ENCODE data around the gene BMF.
"Not testable (repeated sequence)": the region's sequence is repeated elsewhere in the genome, so short reads cannot be mapped to it uniquely, and the experiment has no call there.

Gene BMF

GRCh38 chr15:40128766-40129660, 20.3 kb upstream of the BMF start:
- Histone ChIP-seq H3K27ac (ENCODE audit: insufficient read depth, low read length, poor library complexity, severe bottlenecking) (no peak overlapping the region), H3K4me1 (ENCODE audit: control insufficient read depth, insufficient read depth, low read length, poor library complexity, severe bottlenecking) (no peaks in the 10 kb centered on the region), H3K27me3 (replicated peaks; ENCODE audit: control insufficient read depth, insufficient read depth, low read length, poor library complexity, severe bottlenecking) (no peaks in the 10 kb centered on the region), H3K4me3 (ENCODE audit: insufficient read depth, low read depth, low read length, poor library complexity, severe bottlenecking) (no peak overlapping the region), H3K36me3 (ENCODE audit: control insufficient read depth, insufficient read depth, low read length) (no peaks in the 10 kb centered on the region), H3K9me3 (ENCODE audit: control insufficient read depth, low read length) (no peaks in the 10 kb centered on the region)
- no peak for DNase-seq

GRCh38 chr15:40125950-40126349, 17.3 kb upstream of the BMF start:
- no peaks in the 10 kb centered on the region for H3K27me3 ChIP-seq (replicated peaks; ENCODE audit: control insufficient read depth, insufficient read depth, low read length, poor library complexity, severe bottlenecking)
- H3K4me3 ChIP-seq (ENCODE audit: insufficient read depth, low read depth, low read length, poor library complexity, severe bottlenecking) = no peak overlapping the region
- DNase-seq = no peak
- H3K27ac ChIP-seq (ENCODE audit: insufficient read depth, low read length, poor library complexity, severe bottlenecking) = no peak overlapping the region
- no peaks in the 10 kb centered on the region for H3K36me3 ChIP-seq (ENCODE audit: control insufficient read depth, insufficient read depth, low read length)
- no peaks in the 10 kb centered on the region for H3K4me1 ChIP-seq (ENCODE audit: control insufficient read depth, insufficient read depth, low read length, poor library complexity, severe bottlenecking)
- H3K9me3 ChIP-seq (ENCODE audit: control insufficient read depth, low read length) = no peaks in the 10 kb centered on the region

GRCh38 chr15:40124807-40125285, 16.2 kb upstream of the BMF start:
- H3K27me3 ChIP-seq (replicated peaks; ENCODE audit: control insufficient read depth, insufficient read depth, low read length, poor library complexity, severe bottlenecking); H3K4me3 ChIP-seq (ENCODE audit: insufficient read depth, low read depth, low read length, poor library complexity, severe bottlenecking); H3K27ac ChIP-seq (ENCODE audit: insufficient read depth, low read length, poor library complexity, severe bottlenecking); H3K4me1 ChIP-seq (ENCODE audit: control insufficient read depth, insufficient read depth, low read length, poor library complexity, severe bottlenecking); H3K9me3 ChIP-seq (ENCODE audit: control insufficient read depth, low read length); DNase-seq; H3K36me3 ChIP-seq (ENCODE audit: control insufficient read depth, insufficient read depth, low read length): not testable (repeated sequence)

- DNase-seq; H3K36me3 ChIP-seq (ENCODE audit: control insufficient read depth, insufficient read depth, low read length); H3K9me3 ChIP-seq (ENCODE audit: control insufficient read depth, low read length); H3K27ac ChIP-seq (ENCODE audit: insufficient read depth, low read length, poor library complexity, severe bottlenecking); H3K27me3 ChIP-seq (replicated peaks; ENCODE audit: control insufficient read depth, insufficient read depth, low read length, poor library complexity, severe bottlenecking); H3K4me1 ChIP-seq (ENCODE audit: control insufficient read depth, insufficient read depth, low read length, poor library complexity, severe bottlenecking); H3K4me3 ChIP-seq (ENCODE audit: insufficient read depth, low read depth, low read length, poor library complexity, severe bottlenecking): not testable (repeated sequence)
These were observed 15.7 kb upstream of the BMF start for GRCh38 chr15:40124333-40124732.

GRCh38 chr15:40123863-40124262, 15.2 kb upstream of the BMF start:
- not testable (repeated sequence) for DNase-seq; H3K36me3 ChIP-seq (ENCODE audit: control insufficient read depth, insufficient read depth, low read length); H3K4me3 ChIP-seq (ENCODE audit: insufficient read depth, low read depth, low read length, poor library complexity, severe bottlenecking); H3K4me1 ChIP-seq (ENCODE audit: control insufficient read depth, insufficient read depth, low read length, poor library complexity, severe bottlenecking); H3K27me3 ChIP-seq (replicated peaks; ENCODE audit: control insufficient read depth, insufficient read depth, low read length, poor library complexity, severe bottlenecking); H3K9me3 ChIP-seq (ENCODE audit: control insufficient read depth, low read length); H3K27ac ChIP-seq (ENCODE audit: insufficient read depth, low read length, poor library complexity, severe bottlenecking)

- H3K27ac ChIP-seq (ENCODE audit: insufficient read depth, low read length, poor library complexity, severe bottlenecking); DNase-seq; H3K9me3 ChIP-seq (ENCODE audit: control insufficient read depth, low read length); H3K27me3 ChIP-seq (replicated peaks; ENCODE audit: control insufficient read depth, insufficient read depth, low read length, poor library complexity, severe bottlenecking); H3K36me3 ChIP-seq (ENCODE audit: control insufficient read depth, insufficient read depth, low read length); H3K4me1 ChIP-seq (ENCODE audit: control insufficient read depth, insufficient read depth, low read length, poor library complexity, severe bottlenecking); H3K4me3 ChIP-seq (ENCODE audit: insufficient read depth, low read depth, low read length, poor library complexity, severe bottlenecking): not testable (repeated sequence)
These were observed 14.3 kb upstream of the BMF start for GRCh38 chr15:40122989-40123388.

GRCh38 chr15:40121911-40122638, 13.4 kb upstream of the BMF start:
- DNase-seq = no peak
- Histone ChIP-seq H3K4me1 (ENCODE audit: control insufficient read depth, insufficient read depth, low read length, poor library complexity, severe bottlenecking) (no peaks in the 10 kb centered on the region), H3K9me3 (ENCODE audit: control insufficient read depth, low read length) (no peaks in the 10 kb centered on the region), H3K36me3 (ENCODE audit: control insufficient read depth, insufficient read depth, low read length) (no peaks in the 10 kb centered on the region), H3K27me3 (replicated peaks; ENCODE audit: control insufficient read depth, insufficient read depth, low read length, poor library complexity, severe bottlenecking) (no peaks in the 10 kb centered on the region), H3K4me3 (ENCODE audit: insufficient read depth, low read depth, low read length, poor library complexity, severe bottlenecking) (no peak overlapping the region), H3K27ac (ENCODE audit: insufficient read depth, low read length, poor library complexity, severe bottlenecking) (no peak overlapping the region)

GRCh38 chr15:40118473-40118872, 9.8 kb upstream of the BMF start:
- DNase-seq = no peak

GRCh38 chr15:40115670-40116093, 7.0 kb upstream of the BMF start:
- DNase-seq = no peak
- no peak overlapping the region for H3K27ac ChIP-seq (ENCODE audit: insufficient read depth, low read length, poor library complexity, severe bottlenecking)
- no peaks in the 10 kb centered on the region for H3K27me3 ChIP-seq (replicated peaks; ENCODE audit: control insufficient read depth, insufficient read depth, low read length, poor library complexity, severe bottlenecking)
- H3K4me3 ChIP-seq (ENCODE audit: insufficient read depth, low read depth, low read length, poor library complexity, severe bottlenecking) = no peak overlapping the region
- H3K36me3 ChIP-seq (ENCODE audit: control insufficient read depth, insufficient read depth, low read length) = no peaks in the 10 kb centered on the region
- H3K4me1 ChIP-seq (ENCODE audit: control insufficient read depth, insufficient read depth, low read length, poor library complexity, severe bottlenecking) = peaks cover 4% of the 10 kb centered on the region
- H3K9me3 ChIP-seq (ENCODE audit: control insufficient read depth, low read length) = no peaks in the 10 kb centered on the region

More at GRCh38 chr15:40118473-40118872, 9.8 kb upstream of the BMF start:
- Histone ChIP-seq H3K27ac (ENCODE audit: insufficient read depth, low read length, poor library complexity, severe bottlenecking) (no peak overlapping the region), H3K9me3 (ENCODE audit: control insufficient read depth, low read length) (no peaks in the 10 kb centered on the region), H3K27me3 (replicated peaks; ENCODE audit: control insufficient read depth, insufficient read depth, low read length, poor library complexity, severe bottlenecking) (no peaks in the 10 kb centered on the region), H3K4me3 (ENCODE audit: insufficient read depth, low read depth, low read length, poor library complexity, severe bottlenecking) (no peak overlapping the region), H3K4me1 (ENCODE audit: control insufficient read depth, insufficient read depth, low read length, poor library complexity, severe bottlenecking) (peaks cover 4% of the 10 kb centered on the region), H3K36me3 (ENCODE audit: control insufficient read depth, insufficient read depth, low read length) (no peaks in the 10 kb centered on the region)

GRCh38 chr15:40115106-40115505, 6.4 kb upstream of the BMF start:
- DNase-seq; H3K27ac ChIP-seq (ENCODE audit: insufficient read depth, low read length, poor library complexity, severe bottlenecking): not testable (repeated sequence)

More at GRCh38 chr15:40115106-40115505, 6.4 kb upstream of the BMF start:
- H3K36me3 ChIP-seq (ENCODE audit: control insufficient read depth, insufficient read depth, low read length); H3K27me3 ChIP-seq (replicated peaks; ENCODE audit: control insufficient read depth, insufficient read depth, low read length, poor library complexity, severe bottlenecking); H3K4me3 ChIP-seq (ENCODE audit: insufficient read depth, low read depth, low read length, poor library complexity, severe bottlenecking); H3K9me3 ChIP-seq (ENCODE audit: control insufficient read depth, low read length); H3K4me1 ChIP-seq (ENCODE audit: control insufficient read depth, insufficient read depth, low read length, poor library complexity, severe bottlenecking): not testable (repeated sequence)

Data from effector memory CD4-positive, alpha-beta T cell (primary cell).